HG03378 (cell line): ENCODE measurements around the gene ABCA5.

Experiments used
- ATAC-seq: cut with Tn5 transposase; IDR thresholded peaks from one replicate; pipeline ENCODE4 v1.9.1; 2021; ENCODE audit warnings: mild to moderate bottlenecking, moderate library complexity; ENCODE audit not compliant: unreplicated experiment

Gene ABCA5, protein sequence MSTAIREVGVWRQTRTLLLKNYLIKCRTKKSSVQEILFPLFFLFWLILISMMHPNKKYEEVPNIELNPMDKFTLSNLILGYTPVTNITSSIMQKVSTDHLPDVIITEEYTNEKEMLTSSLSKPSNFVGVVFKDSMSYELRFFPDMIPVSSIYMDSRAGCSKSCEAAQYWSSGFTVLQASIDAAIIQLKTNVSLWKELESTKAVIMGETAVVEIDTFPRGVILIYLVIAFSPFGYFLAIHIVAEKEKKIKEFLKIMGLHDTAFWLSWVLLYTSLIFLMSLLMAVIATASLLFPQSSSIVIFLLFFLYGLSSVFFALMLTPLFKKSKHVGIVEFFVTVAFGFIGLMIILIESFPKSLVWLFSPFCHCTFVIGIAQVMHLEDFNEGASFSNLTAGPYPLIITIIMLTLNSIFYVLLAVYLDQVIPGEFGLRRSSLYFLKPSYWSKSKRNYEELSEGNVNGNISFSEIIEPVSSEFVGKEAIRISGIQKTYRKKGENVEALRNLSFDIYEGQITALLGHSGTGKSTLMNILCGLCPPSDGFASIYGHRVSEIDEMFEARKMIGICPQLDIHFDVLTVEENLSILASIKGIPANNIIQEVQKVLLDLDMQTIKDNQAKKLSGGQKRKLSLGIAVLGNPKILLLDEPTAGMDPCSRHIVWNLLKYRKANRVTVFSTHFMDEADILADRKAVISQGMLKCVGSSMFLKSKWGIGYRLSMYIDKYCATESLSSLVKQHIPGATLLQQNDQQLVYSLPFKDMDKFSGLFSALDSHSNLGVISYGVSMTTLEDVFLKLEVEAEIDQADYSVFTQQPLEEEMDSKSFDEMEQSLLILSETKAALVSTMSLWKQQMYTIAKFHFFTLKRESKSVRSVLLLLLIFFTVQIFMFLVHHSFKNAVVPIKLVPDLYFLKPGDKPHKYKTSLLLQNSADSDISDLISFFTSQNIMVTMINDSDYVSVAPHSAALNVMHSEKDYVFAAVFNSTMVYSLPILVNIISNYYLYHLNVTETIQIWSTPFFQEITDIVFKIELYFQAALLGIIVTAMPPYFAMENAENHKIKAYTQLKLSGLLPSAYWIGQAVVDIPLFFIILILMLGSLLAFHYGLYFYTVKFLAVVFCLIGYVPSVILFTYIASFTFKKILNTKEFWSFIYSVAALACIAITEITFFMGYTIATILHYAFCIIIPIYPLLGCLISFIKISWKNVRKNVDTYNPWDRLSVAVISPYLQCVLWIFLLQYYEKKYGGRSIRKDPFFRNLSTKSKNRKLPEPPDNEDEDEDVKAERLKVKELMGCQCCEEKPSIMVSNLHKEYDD (N-terminal part only)

DNA sequence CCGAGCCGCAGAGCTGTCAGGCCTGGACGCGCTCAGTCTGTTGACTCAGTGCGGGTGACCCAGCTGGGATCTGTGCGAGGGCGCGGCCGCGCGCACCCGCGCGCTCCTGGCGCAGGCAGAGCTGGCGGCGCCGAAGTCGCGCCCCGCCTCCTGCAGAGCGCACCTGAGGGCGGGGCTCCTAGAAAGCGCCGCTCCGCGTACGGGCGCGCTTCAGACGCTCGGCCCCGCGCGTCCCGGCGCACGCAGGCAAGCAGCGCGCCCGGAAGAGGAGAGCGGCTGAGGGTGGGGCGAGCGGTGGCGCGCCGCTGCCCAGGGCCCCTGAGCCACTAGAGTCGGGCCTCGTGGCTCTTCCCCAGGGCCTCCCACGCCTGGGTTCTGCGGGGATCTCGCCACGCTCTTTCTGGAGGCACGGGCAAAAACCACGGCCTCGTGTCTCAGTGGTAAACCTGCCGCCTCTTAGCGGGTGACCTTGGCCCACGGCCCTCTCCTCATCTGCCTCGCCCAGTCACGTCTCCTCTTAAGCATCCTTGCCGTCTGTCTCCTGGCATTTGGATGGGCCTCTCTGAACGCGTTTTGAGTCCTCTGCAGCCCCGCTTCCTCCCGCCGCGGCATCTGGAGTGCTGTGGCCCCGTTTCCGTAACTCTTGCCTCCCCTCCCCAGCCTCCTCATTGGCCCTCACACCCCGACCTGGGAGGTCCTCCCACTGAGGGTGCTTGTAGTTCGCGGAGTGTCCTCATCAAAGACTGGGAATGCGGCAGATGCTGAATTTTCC is at the start of gene ABCA5:
TSS of gene ABCA5 (minus strand) at position 74 of the 772 bp plus-strand sequence. CDS start 12,718 bp downstream, outside the sequence.
- ATAC-seq = peak; percentile 84

- ATAC-seq = no peak
Observed at GRCh38 chr17:69375229-69375628, 48.3 kb upstream of the ABCA5 start.

DNA sequence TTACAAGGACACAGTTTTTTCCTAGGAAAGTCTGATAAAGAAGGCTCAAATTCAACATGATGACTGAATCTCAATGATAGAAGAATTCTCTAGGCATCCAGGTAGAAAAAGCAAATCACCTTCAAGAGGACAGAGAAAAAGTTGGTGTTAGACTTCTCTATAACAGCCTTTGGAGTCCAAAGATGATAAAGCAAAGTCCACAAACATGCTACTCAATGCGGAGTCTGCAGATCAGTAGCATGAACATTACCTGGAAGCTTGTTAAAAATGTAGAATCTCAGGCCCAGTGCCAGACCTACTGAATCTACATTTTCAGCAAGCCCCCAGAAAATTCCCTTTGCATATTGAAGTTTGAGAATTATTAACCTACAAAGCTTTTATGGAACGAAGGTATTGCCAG is 46.1 kb upstream of the ABCA5 start:
- ATAC-seq = no peak

GRCh38 chr17:69367298-69367697 is 40.4 kb upstream of the ABCA5 start:
- peak; percentile 83 for ATAC-seq

DNA sequence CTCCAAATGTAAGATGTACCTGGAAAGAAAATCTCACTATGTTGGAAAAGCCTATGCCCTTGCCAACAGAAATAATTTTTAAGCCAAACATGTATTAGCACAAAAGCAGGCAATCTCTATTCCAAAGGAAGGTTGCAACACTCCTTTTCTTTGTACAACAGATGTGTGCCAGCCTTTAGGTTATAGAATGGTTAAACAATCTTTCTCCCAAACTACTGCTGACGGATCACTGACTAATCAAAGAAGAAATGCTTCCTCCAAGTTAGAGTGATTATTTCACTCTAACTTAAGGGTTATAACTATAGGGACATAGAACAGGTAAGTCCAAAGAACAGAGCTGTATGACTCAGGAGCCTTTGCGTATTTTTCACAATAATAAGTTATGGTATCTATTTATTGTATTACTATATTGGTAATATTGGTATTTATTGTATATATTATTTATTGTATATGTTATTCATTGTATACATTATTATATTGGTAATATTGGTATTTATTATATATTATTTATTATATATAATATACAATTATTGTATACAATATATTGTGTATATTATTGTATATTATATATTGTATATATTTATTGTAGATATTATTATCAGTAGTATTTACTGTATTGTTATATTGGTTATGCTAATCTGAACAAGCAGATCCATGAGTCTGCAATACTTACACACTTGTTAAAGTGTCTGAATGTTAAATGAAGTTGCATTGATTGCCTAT is 36.7 kb upstream of the ABCA5 start:
- ATAC-seq = no peak

- no peak for ATAC-seq
Observed at GRCh38 chr17:69361156-69361555, 34.2 kb upstream of the ABCA5 start.

DNA sequence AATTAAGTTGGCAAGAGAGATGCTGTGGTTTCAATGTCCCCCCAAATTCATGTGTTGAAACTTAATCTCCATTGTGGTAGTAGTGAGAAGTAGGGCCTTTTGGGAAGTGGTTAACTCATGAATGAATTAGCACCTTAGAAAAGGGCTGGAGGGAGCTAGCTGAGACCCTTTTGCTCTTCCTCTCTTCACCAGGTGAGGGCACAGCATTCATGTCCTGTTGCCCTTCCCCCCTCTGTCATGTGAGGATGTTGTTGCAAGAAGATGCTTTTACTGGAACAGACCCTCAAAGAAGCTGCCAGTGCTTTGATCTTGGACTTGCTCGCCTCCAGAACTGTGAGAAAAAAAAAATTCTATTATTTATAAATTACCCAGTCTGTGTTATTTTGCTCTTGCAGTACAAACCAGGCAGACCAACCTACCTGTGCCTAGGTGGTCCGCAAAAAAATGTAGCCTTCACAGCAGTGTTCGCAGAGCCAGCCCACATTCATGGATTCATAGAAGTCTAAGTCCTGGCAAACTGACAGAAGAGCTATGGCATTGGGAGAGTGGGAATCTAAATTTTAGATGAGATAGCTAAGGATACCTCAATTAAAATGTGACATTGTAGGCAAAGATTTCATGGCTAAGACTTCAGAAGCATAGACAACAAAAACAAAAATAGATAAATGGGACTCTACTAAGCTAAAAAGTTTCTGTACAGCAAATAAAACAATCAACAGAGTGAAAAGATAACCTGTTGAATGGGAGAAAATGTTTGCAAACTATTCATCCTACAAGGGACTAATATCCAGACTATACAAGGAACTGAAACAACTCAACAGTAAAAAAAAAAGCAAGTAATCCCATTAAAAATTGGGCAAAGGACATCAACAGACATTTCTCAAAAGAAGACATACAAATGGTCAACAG is 32.0 kb upstream of the ABCA5 start:
- ATAC-seq = no peak

DNA sequence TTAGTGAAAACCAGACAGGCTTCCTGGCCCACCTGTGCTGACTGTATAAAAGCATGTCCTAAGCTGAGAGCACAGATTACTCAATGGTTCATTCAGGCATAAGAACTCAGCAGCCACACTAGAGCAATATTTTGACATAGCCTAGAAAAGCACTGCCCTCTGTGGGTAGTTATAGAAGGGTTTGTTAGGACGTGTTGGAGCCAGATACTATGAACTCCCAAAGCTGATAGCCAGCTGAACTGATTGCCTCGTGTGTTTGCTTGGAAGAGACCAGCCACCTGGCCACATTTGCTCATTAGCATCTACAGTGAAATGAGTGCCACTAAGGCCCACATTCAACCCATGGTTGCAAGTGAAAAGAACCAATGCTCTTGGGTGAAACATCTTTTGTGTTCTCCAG is 30.8 kb upstream of the ABCA5 start:
- no peak for ATAC-seq

- ATAC-seq = no peak
Observed at GRCh38 chr17:69356625-69357024, 29.7 kb upstream of the ABCA5 start.

GRCh38 chr17:69350911-69351310 is 24.0 kb upstream of the ABCA5 start:
- ATAC-seq = no peak

DNA sequence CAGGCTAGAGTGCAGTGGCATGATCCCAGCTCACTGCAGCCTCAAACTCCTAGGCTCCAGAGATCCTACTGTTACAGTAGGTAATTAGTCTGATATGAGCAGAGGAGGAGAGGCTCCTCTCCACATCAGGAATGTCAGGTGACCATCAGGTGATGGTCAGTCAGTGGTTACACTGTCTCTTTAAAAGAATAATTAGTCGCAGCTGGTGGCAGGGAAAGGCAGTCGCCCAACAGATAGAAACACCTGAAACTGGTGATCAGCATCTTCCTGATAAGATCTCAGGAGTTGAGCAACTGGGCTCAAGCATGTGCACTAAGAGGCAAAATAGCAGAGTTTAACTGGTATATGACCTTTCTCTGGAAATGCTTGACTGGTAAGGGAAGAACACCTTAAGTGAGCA is 21.5 kb upstream of the ABCA5 start:
- ATAC-seq = no peak

DNA sequence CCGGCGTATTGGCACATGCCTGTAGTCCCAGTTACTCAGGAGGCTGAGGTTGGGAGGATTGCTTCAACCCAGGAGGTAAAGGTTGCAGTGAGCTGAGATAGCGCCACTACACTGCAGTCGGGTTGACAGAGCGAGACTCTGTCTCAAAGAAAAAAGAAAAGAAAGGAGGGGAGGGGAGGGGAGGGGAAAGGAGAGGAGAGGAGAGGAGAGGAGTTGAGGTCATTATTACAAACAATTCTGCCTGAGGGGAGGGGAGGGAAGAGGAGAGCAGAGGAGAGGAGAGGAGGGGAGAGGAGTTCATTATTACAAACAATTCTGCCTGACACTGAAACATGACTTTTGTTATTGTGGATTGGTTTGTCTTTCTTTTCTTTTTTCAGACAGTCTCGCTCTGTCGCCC is 19.8 kb upstream of the ABCA5 start:
- ATAC-seq = no peak

GRCh38 chr17:69344939-69345338 is 18.0 kb upstream of the ABCA5 start:
- ATAC-seq = no peak

- ATAC-seq = no peak
Observed at GRCh38 chr17:69342896-69343644, 16.1 kb upstream of the ABCA5 start.

- no peak for ATAC-seq
Observed at GRCh38 chr17:69339937-69340336, 13.0 kb upstream of the ABCA5 start.

DNA sequence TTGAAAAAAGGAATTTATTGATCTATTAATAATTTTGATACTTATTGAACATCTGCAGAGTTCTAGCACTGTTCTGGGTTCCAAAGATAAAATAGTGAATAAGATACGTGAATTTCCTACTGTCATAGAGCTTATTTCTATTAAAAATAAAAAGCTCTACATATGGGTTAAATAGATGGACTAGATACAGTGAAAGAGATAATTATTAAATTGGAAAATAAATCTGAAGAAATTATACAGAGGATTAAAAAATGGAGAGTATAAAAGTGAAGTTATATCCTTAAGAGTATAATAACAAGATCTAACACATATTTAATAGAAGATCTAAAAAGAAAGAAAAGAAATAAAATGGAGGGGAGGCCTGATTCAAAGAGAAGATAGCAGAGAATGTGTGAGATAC is 10.1 kb upstream of the ABCA5 start:
- no peak for ATAC-seq

DNA sequence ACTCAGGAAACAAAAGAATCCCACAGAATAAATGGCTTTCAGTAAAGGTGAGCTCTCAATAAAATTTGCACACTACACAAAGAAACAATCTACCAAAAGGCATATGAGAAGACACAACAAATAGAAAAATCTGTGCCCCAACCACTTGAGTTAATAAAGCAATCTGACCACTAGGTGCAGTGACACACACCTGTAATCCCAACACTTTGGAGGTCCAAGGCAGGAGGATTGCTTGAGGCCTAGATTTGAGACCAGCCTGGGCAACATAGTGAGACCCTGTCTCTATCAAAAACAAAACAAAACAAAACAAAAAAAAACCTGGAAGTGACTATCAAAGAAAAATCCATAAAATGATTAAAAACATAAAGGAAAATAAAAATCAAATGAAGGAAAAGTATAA is 9.6 kb upstream of the ABCA5 start:
- ATAC-seq = no peak

DNA sequence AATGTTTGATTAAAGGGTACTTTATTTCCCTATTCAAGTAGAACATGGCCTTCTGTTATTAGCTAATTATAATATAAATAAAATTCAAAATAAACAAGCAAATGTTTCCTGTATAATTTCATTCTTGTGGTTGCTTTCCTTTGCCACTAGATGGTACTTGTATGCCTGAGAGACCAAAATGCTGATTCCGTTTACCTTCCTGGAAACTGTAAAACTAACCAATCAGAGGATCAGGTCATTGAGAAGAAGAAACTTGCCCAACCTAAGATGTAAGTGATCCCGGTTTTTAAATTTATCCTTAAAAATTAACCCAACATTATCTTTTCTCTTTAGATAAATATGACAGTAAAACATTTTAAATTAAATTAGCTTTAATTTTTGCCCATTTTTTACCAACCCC is 8.1 kb upstream of the ABCA5 start:
- ATAC-seq = peak; percentile 58
